Smooth muscle cell (in vitro differentiated cells): ENCODE results near the gene TAB2. TPM values are rescaled to one million over a fixed set of nuclear protein-coding genes. Genes with fewer than 3 reads are reported as not detected.

ENCODE experiments used
- DNase-seq: peaks from one replicate; lab custom pipeline; 2025; ENCODE audit not compliant: unreplicated experiment; lab: John Stamatoyannopoulos, UW
- H2AFZ ChIP-seq: fragments of 200-600 bp; sonication (generic); 2 replicates; pipeline ENCODE4 v1.6.0; 2016; ENCODE audit warnings: antibody characterized with exemption, low read depth, mild to moderate bottlenecking
- H3F3A ChIP-seq: fragments of 200-600 bp; sonication (generic); 2 replicates; pipeline ENCODE4 v1.6.0; 2017; ENCODE audit warnings: antibody characterized with exemption, low read depth
- H3K27ac ChIP-seq: fragments of 200-600 bp; sonication (generic); 2 replicates; pipeline ENCODE4 v1.5.1; 2016; ENCODE audit warnings: low read depth, mild to moderate bottlenecking
- H3K27me3 ChIP-seq: fragments of 200-600 bp; sonication (generic); 2 replicates; pipeline ENCODE4 v1.6.1; 2016; ENCODE audit warnings: low read depth, mild to moderate bottlenecking
- H3K36me3 ChIP-seq: fragments of 200-600 bp; sonication (generic); 2 replicates; pipeline ENCODE4 v1.5.1; 2016; ENCODE audit warnings: low read depth
- H3K4me1 ChIP-seq: fragments of 200-600 bp; sonication (generic); 2 replicates; pipeline ENCODE4 v1.5.1; 2016; ENCODE audit warnings: low read depth
- H3K4me2 ChIP-seq: fragments of 200-600 bp; sonication (generic); 2 replicates; pipeline ENCODE4 v1.6.0; 2016; ENCODE audit warnings: mild to moderate bottlenecking
- H3K4me3 ChIP-seq: fragments of 200-600 bp; sonication (generic); 2 replicates; pipeline ENCODE4 v1.5.1; 2016; ENCODE audit warnings: mild to moderate bottlenecking
- H3K79me2 ChIP-seq: fragments of 200-600 bp; sonication (generic); 2 replicates; pipeline ENCODE4 v1.6.0; 2016; ENCODE audit warnings: low read depth, mild to moderate bottlenecking
- H3K9ac ChIP-seq: fragments of 200-600 bp; sonication (generic); 2 replicates; pipeline ENCODE4 v1.6.0; 2016; ENCODE audit warnings: low read depth
- H3K9me3 ChIP-seq: fragments of 200-600 bp; sonication (generic); replicated peaks from 2 replicates; pipeline ENCODE4 v1.5.1; 2016; ENCODE audit warnings: low read depth
- H4K20me1 ChIP-seq: fragments of 200-600 bp; sonication (generic); 2 replicates; pipeline ENCODE4 v1.6.0; 2016; ENCODE audit warnings: low read depth
- CTCF ChIP-seq: fragments of 200-600 bp; sonication (generic); IDR thresholded peaks from 2 replicates; pipeline ENCODE4 v1.5.1; 2017; ENCODE audit warnings: borderline replicate concordance, mild to moderate bottlenecking, antibody characterized with exemption; ENCODE audit not compliant: insufficient read depth, poor library complexity, severe bottlenecking
- WGBS: methylation state at CpG from one replicate; pipeline ENCODE4 v1.1.7; 2016; ENCODE audit warnings: low lambda C conversion rate; 5-methylcytosine and 5-hydroxymethylcytosine counted together
- polyA plus RNA-seq: library from polyadenylated mRNA; unstranded; fragments of >200 nt; fragmentation: Nextera tagmentation; extraction: Ambion mirVana; gene quantifications from 2 replicates; pipeline ENCODE4 v1.2.1, GENCODE V29; 2016
- total RNA-seq: library from RNA; depleted of rRNA; stranded (reverse); fragments of >200 nt; gene quantifications from 2 replicates; pipeline ENCODE4 v1.2.3, GENCODE V29; 2014

The TAB2 gene
- total and polyA plus RNA-seq, 2 experiments from 2014 or later, result 12.6 to 78.5 TPM

DNA sequence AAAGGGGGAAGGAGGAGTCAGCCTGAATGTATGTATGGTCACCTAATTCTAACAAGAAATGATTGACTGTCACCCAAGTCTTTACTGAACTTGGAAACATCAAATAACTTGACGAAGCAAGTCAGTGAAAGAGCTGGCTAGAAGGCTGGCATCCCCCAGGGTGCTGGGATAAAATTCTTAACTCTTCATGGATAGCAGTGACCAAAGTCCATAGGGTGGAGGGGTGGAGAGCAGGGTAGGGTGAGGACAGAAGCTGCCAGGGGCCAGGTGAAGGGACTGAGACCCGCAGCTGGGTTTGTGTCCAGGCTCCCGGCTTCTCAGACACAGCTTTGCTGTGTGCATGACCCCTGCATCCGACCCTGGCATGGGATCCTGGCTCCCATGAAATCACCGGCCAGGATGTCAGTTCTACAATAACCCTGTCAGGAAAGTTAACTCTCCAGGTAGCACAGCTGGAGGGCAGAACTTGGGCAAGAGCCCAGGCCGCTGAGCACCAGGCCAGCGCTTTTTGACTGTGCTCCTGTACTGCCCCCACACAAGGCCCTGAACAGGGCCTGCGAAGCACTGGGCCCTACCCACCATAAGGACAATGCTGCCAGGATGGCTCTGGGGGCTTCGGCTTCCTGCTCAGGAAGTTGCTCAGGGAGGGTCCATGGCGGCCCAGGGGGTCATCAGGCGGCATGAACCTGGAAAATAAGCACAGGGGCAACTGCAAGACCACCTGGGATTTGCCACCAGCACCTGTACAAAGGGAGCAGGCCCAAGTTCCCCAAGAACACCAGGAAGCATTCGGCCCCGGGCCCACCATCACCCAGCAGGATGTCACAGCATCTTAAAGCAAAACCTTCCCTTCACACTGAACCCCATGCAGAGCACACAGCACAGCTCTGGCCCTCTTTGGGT lies 134.8 kb downstream of the TAB2 start:
- no peak overlapping the region for H2AFZ ChIP-seq
- peaks cover 23% of the 10 kb centered on the region for H3K27me3 ChIP-seq
- no peak overlapping the region for H3K4me3 ChIP-seq
- WGBS, result 97% methylated on average over 13 of the region's 13 CpGs
- no peaks in the 10 kb centered on the region for H3K36me3 ChIP-seq
- no peak overlapping the region for H3K27ac ChIP-seq
- TF ChIP-seq CTCF, result no peak
- no peaks in the 10 kb centered on the region for H4K20me1 ChIP-seq
- no peaks in the 10 kb centered on the region for H3F3A ChIP-seq
- H3K9me3 ChIP-seq, result no peaks in the 10 kb centered on the region
- H3K79me2 ChIP-seq, result no peaks in the 10 kb centered on the region
- H3K4me2 ChIP-seq, result no peak overlapping the region
- no peak for DNase-seq
- H3K4me1 ChIP-seq, result peaks cover 7% of the 10 kb centered on the region
- H3K9ac ChIP-seq, result no peak overlapping the region

GRCh38 chr6:149453597-149454345 lies 136.3 kb downstream of the TAB2 start:
- Histone ChIP-seq H3F3A (no peaks in the 10 kb centered on the region), H3K4me2 (no peak overlapping the region), H3K36me3 (no peaks in the 10 kb centered on the region), H3K79me2 (no peaks in the 10 kb centered on the region), H3K27ac (no peak overlapping the region), H3K4me3 (no peak overlapping the region), H3K4me1 (peaks cover 7% of the 10 kb centered on the region), H4K20me1 (no peaks in the 10 kb centered on the region), H2AFZ (no peak overlapping the region), H3K27me3 (peaks cover 23% of the 10 kb centered on the region), H3K9ac (no peak overlapping the region), H3K9me3 (no peaks in the 10 kb centered on the region)
- TF ChIP-seq CTCF, result no peak
- no peak for DNase-seq
- 93% methylated on average over 6 of the region's 6 CpGs for WGBS

- H3K4me1 ChIP-seq, result peaks cover 7% of the 10 kb centered on the region
- 88% methylated on average over 15 of the region's 15 CpGs for WGBS
- H3K79me2 ChIP-seq, result no peaks in the 10 kb centered on the region
- H2AFZ ChIP-seq, result no peak overlapping the region
- H3K27me3 ChIP-seq, result peaks cover 23% of the 10 kb centered on the region
- H3F3A ChIP-seq, result no peaks in the 10 kb centered on the region
- H3K36me3 ChIP-seq, result no peaks in the 10 kb centered on the region
- no peak for TF ChIP-seq CTCF
- no peaks in the 10 kb centered on the region for H4K20me1 ChIP-seq
- DNase-seq, result no peak
- no peak overlapping the region for H3K27ac ChIP-seq
- H3K4me2 ChIP-seq, result no peak overlapping the region
- no peak overlapping the region for H3K9ac ChIP-seq
- no peak overlapping the region for H3K4me3 ChIP-seq
- H3K9me3 ChIP-seq, result no peaks in the 10 kb centered on the region
These were observed 136.9 kb downstream of the TAB2 start for GRCh38 chr6:149454346-149454848.
